Measurements from ENCODE around the gene DENND2A.
"Not testable (repeated sequence)": the region's sequence is repeated elsewhere in the genome, so short reads cannot be mapped to it uniquely, and the experiment has no call there.

Gene DENND2A, protein sequence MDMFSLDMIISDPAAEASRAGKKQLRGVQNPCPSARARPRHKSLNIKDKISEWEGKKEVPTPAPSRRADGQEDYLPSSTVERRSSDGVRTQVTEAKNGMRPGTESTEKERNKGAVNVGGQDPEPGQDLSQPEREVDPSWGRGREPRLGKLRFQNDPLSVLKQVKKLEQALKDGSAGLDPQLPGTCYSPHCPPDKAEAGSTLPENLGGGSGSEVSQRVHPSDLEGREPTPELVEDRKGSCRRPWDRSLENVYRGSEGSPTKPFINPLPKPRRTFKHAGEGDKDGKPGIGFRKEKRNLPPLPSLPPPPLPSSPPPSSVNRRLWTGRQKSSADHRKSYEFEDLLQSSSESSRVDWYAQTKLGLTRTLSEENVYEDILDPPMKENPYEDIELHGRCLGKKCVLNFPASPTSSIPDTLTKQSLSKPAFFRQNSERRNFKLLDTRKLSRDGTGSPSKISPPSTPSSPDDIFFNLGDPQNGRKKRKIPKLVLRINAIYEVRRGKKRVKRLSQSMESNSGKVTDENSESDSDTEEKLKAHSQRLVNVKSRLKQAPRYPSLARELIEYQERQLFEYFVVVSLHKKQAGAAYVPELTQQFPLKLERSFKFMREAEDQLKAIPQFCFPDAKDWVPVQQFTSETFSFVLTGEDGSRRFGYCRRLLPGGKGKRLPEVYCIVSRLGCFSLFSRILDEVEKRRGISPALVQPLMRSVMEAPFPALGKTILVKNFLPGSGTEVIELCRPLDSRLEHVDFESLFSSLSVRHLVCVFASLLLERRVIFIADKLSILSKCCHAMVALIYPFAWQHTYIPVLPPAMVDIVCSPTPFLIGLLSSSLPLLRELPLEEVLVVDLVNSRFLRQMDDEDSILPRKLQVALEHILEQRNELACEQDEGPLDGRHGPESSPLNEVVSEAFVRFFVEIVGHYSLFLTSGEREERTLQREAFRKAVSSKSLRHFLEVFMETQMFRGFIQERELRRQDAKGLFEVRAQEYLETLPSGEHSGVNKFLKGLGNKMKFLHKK

DNA sequence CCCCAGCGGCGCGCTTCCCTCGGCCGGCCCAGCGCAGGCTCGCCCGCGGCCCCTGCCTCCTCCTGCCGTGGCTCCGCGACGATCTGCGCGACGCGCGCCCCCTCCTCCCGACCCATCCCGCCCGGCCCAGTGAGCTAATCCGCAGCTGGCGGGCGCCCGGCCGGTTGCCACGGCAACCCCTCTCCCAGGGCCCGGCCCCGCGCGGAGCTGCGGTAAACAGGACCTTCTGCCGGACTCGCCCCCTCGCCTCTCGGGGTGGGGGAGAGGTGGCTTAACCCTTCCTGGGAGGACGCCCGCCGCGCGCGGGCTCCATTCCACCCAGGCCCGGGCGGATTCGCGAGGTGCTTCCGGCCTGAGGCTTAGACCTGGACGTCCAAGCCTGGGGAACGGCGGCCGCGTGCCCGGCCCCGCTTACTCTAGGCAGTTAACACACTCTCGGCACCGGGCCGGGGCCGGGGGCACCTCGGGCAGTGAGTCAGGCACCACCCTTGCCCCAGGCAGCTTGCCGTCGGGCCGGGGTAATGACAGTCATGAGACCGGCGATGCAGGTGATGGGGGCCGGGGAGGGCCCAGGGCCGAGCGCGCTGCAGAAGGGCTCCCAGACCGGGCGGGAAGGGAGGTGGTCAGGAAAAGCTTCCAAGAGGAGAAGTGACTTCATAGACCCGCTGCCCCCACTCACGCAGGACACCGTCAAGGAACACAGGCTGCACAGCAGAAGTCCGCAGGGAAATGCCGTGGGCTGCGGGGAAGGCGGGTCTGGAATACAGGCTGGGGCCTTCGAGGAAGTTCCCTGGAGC lies at the start of gene DENND2A:
Gene DENND2A, minus strand, starts transcription at position 87 of the 797 bp plus-strand sequence. CDS start 38,416 bp downstream, outside the sequence.
- DNase-seq = no peak

- DNase-seq = no peak
These were observed 48.9 kb upstream of the DENND2A start for GRCh38 chr7:140689199-140690152.

GRCh38 chr7:140688341-140688740 lies 47.7 kb upstream of the DENND2A start:
- DNase-seq = no peak

GRCh38 chr7:140686921-140687320 lies 46.3 kb upstream of the DENND2A start:
- no peak for DNase-seq

DNA sequence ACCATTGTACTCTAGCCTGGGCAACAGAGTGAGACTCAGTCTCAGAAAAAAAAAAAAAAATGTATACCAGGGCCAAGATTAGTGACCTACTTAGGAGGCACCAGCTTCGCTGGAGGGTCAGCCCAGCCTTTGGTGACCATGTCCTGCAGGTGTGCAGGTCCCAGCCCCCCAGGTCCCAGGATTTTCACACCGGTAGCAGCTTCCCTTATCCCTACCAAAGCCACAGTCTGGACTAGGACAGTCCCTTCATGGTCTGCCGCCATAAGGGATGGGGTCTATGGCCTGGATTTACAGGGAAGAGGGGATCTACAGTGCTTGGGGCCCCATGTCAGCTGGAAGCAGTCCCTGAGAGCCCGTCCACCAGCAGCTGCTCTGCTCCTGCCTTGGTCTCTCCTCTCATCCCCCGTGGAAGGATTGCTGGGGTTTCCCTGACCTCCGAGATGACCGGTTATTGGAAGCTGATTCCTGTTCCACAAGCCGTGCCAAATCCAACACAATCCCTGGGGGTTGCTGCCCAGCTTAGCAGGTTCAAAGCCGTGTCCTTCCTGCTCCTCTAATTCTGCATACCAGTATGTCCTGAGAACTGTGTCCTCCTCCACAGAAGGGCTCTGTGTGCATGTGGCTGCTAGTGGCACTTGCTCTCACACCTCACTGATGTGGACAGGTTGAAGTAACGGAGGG lies 44.9 kb upstream of the DENND2A start:
- DNase-seq = no peak

GRCh38 chr7:140684066-140684950 lies 43.7 kb upstream of the DENND2A start:
- no peak for DNase-seq

DNA sequence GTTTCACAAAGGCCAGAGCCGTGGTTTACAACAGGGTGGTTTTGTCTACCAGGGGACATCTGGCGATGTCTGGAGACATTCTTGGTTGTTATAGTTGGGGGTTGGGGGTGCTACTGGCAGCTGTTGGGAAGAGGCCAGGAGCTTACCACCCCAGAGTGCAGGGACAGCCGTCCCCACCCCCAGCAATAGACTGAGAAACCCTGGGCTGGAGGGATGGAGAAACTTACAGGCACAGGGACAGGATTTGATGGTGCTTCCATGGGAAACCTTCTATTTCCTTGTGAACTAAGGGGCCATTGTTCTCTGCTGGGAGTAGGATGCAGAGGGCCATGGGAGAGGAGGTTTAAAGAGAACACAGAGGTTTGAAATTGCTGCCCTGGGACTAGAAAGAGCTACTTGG lies 43.0 kb upstream of the DENND2A start:
- DNase-seq = no peak

DNA sequence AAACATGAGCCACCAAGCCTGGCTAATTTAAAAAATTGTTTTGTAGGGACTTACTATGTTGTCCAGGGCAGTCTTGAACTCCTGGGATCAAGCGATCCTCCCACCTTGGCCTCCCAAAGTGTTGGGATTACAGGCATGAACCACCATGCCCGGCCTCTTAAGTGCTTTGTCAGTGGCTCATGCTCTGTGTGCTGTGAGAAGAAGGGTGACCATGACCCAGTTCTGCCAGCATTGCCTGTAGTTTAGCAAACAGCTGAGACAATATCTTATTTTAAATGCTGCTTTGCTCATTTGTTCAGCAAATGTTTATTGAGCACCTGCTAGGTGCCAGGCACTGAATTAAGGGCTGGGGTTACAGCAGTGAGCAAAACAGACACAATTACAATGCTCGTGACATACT lies 41.2 kb upstream of the DENND2A start:
- no peak for DNase-seq

DNA sequence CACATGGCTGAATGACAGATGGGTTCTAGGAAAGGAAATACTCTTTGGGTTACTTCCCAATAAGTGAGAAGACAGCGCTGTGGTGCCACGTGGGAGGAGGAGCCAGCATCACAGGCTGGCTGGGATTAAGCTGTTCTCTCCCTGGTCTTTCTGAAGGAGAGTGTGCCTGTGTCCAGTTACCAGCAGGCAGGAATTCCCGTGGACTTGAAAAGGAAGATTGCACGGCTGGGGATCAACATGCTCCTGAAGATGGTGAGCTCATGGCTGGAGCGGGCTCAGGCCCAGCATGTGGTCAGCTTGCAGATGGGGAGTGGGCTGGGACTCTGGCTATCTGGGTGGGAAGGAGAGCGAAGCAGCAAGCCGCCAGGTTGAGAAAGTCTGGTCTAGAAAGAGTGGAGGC lies 40.3 kb upstream of the DENND2A start:
- DNase-seq = no peak

DNA sequence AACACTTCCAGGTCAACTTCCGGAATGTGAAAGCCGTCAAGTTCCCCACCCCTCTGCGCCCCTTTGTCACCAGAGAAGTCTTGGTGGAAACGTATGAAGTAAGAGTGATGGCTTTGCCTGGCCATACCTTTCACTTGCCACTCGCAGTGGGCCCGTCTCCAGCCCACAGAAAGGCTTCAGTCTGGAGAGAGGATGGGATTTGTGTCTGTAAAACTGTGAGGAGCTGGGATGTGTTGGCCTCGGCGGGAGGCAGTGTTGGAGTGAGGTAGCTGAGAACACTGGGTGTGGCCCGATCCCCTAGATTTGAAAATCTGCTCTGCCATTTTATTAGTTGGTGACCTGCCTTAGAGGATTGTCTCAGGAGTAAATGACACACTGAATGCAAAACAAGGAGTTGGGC lies 38.6 kb upstream of the DENND2A start:
- DNase-seq = no peak

- no peak for DNase-seq
These were observed 38.2 kb upstream of the DENND2A start for GRCh38 chr7:140678816-140679130.

- DNase-seq = no peak
These were observed 37.6 kb upstream of the DENND2A start for GRCh38 chr7:140678081-140678815.

DNA sequence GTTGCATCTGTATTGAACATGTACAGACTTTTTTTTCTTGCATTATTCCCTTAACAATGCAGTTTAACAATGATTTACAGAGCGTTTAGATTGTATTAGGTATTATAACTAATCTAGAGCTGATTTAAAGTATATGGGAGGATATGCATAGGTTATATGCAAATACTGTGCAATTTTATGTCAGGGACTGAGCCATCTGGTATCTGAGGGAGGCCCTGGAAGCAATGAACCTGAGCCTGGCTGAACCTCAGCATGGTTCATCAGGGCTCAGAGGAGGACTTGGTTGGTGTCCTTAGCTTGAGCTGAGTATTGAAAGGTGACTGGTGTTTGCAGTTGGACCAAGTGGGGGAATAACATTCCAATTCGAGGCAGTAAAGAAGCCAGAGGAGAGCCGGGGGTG lies 36.9 kb upstream of the DENND2A start:
- DNase-seq = no peak

GRCh38 chr7:140676956-140677355 lies 36.3 kb upstream of the DENND2A start:
- not testable (repeated sequence) for DNase-seq

DNA sequence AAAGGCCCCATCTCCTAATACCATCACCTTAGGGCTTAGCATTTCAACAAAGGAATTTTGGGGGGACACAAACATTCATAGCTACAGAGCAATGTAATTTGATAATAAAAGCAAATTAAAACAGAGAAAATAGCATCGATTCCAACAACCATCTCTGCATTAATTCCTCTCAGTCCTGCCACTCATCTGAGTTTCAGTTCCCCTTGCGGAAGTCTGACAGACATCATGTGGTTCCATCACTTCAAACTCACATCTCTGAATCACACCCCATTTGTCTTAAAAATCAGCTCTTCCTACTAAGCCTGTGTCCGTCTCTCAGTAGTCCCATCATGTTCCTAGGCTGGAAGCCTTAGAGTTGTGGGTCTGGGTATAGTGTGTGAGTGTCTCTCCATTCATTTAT lies 35.7 kb upstream of the DENND2A start:
- DNase-seq = no peak

DNA sequence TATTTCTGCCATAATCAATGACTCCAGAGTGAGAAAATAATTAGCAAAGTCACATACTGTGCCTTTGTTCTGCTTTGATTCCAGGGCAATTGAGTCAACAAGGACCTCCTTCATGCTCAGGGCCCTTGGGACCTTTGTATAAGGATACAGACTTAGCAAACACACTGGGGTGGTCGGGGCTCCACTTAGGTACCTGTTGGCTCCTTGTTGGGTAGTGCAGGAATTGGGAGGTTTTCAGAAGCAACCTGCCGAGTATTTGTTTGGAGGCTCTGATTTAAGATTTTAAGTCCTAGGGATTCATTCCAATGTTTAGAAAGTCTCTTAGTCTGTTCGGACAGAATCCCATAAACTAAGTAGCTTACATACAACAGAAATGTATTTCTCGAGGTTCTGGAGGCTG lies 35.1 kb upstream of the DENND2A start:
- DNase-seq = no peak

- no peak for DNase-seq
These were observed 34.5 kb upstream of the DENND2A start for GRCh38 chr7:140674899-140675701.

GRCh38 chr7:140674356-140674800 lies 33.8 kb upstream of the DENND2A start:
- DNase-seq = no peak
